ENCODE data around the gene TAGLN2. TPM values are rescaled to one million over a fixed set of nuclear protein-coding genes. Genes with fewer than 3 reads are reported as not detected.
A peak's percentile ranks its signal among the peaks of the same experiment; 100 is the strongest.

Gene TAGLN2
- total and polyA plus RNA-seq, 4 donors: 75.1 to 101 (median 89.2) TPM

- Histone ChIP-seq H3K9me3 (ENCODE audit: control insufficient read depth, insufficient read depth, low read length) (no peaks in the 10 kb centered on the region), H3K4me3 (ENCODE audit: low read depth, low read length) (no peak overlapping the region), H3K4me1 (ENCODE audit: control insufficient read depth, insufficient read depth, low read length) (peaks cover 39% of the 10 kb centered on the region), H3K27ac (ENCODE audit: low read depth, low read length) (no peak overlapping the region), H3K27me3 (ENCODE audit: control insufficient read depth, insufficient read depth, low read length) (no peaks in the 10 kb centered on the region), H3K36me3 (ENCODE audit: control insufficient read depth, insufficient read depth, low read length) (peaks cover 8% of the 10 kb centered on the region)
- WGBS (ENCODE audit: insufficient coverage): 68% methylated on average over 5 of the region's 7 CpGs
- DNase-seq (ENCODE audit: low read depth in 4 of 6, low spot score in 6 of 6): no peak
These were observed 13.0 kb upstream of the TAGLN2 start for GRCh38 chr1:159938211-159938852.

- H3K4me3 ChIP-seq (ENCODE audit: low read depth, low read length): no peak overlapping the region
- 33% methylated on average over 3 of the region's 4 CpGs for WGBS (ENCODE audit: insufficient coverage)
- H3K4me1 ChIP-seq (ENCODE audit: control insufficient read depth, insufficient read depth, low read length): peaks cover 33% of the 10 kb centered on the region
- no peaks in the 10 kb centered on the region for H3K27me3 ChIP-seq (ENCODE audit: control insufficient read depth, insufficient read depth, low read length)
- no peak for DNase-seq (ENCODE audit: low read depth in 4 of 6, low spot score in 6 of 6)
- H3K36me3 ChIP-seq (ENCODE audit: control insufficient read depth, insufficient read depth, low read length): peaks cover 8% of the 10 kb centered on the region
- H3K9me3 ChIP-seq (ENCODE audit: control insufficient read depth, insufficient read depth, low read length): no peaks in the 10 kb centered on the region
- H3K27ac ChIP-seq (ENCODE audit: low read depth, low read length): no peak overlapping the region
These were observed 11.9 kb upstream of the TAGLN2 start for GRCh38 chr1:159937054-159937750.

- Histone ChIP-seq H3K27ac (ENCODE audit: low read depth, low read length) (no peak overlapping the region), H3K4me3 (ENCODE audit: low read depth, low read length) (no peak overlapping the region), H3K36me3 (ENCODE audit: control insufficient read depth, insufficient read depth, low read length) (peaks cover 12% of the 10 kb centered on the region), H3K4me1 (ENCODE audit: control insufficient read depth, insufficient read depth, low read length) (peaks cover 25% of the 10 kb centered on the region), H3K9me3 (ENCODE audit: control insufficient read depth, insufficient read depth, low read length) (no peaks in the 10 kb centered on the region), H3K27me3 (ENCODE audit: control insufficient read depth, insufficient read depth, low read length) (no peaks in the 10 kb centered on the region)
- 41% methylated on average over 15 of the region's 16 CpGs for WGBS (ENCODE audit: insufficient coverage)
- DNase-seq (ENCODE audit: low read depth in 4 of 6, low spot score in 6 of 6): peak in 2 of 6 donors; percentile 79 to 80
These were observed 11.1 kb upstream of the TAGLN2 start for GRCh38 chr1:159936273-159936904.

- Histone ChIP-seq H3K9me3 (ENCODE audit: control insufficient read depth, insufficient read depth, low read length) (no peaks in the 10 kb centered on the region), H3K27me3 (ENCODE audit: control insufficient read depth, insufficient read depth, low read length) (no peaks in the 10 kb centered on the region), H3K36me3 (ENCODE audit: control insufficient read depth, insufficient read depth, low read length) (peaks cover 17% of the 10 kb centered on the region), H3K4me1 (ENCODE audit: control insufficient read depth, insufficient read depth, low read length) (peaks cover 21% of the 10 kb centered on the region), H3K4me3 (ENCODE audit: low read depth, low read length) (no peak overlapping the region), H3K27ac (ENCODE audit: low read depth, low read length) (no peak overlapping the region)
- WGBS (ENCODE audit: insufficient coverage): 75% methylated on average over 4 of the region's 4 CpGs
- DNase-seq (ENCODE audit: low read depth in 4 of 6, low spot score in 6 of 6): no peak
These were observed 10.5 kb upstream of the TAGLN2 start for GRCh38 chr1:159935719-159936272.

- H3K27ac ChIP-seq (ENCODE audit: low read depth, low read length): no peak overlapping the region
- H3K36me3 ChIP-seq (ENCODE audit: control insufficient read depth, insufficient read depth, low read length): peaks cover 21% of the 10 kb centered on the region
- H3K9me3 ChIP-seq (ENCODE audit: control insufficient read depth, insufficient read depth, low read length): no peaks in the 10 kb centered on the region
- no peak overlapping the region for H3K4me3 ChIP-seq (ENCODE audit: low read depth, low read length)
- DNase-seq (ENCODE audit: low read depth in 4 of 6, low spot score in 6 of 6): no peak
- H3K27me3 ChIP-seq (ENCODE audit: control insufficient read depth, insufficient read depth, low read length): no peaks in the 10 kb centered on the region
- H3K4me1 ChIP-seq (ENCODE audit: control insufficient read depth, insufficient read depth, low read length): peaks cover 21% of the 10 kb centered on the region
- WGBS (ENCODE audit: insufficient coverage): 90% methylated on average over 7 of the region's 11 CpGs
These were observed 10.0 kb upstream of the TAGLN2 start for GRCh38 chr1:159935305-159935704.

GRCh38 chr1:159934136-159935039, 9.1 kb upstream of the TAGLN2 start:
- Histone ChIP-seq H3K4me1 (ENCODE audit: control insufficient read depth, insufficient read depth, low read length) (peaks cover 21% of the 10 kb centered on the region), H3K27me3 (ENCODE audit: control insufficient read depth, insufficient read depth, low read length) (no peaks in the 10 kb centered on the region), H3K9me3 (ENCODE audit: control insufficient read depth, insufficient read depth, low read length) (no peaks in the 10 kb centered on the region), H3K36me3 (ENCODE audit: control insufficient read depth, insufficient read depth, low read length) (peaks cover 31% of the 10 kb centered on the region), H3K4me3 (ENCODE audit: low read depth, low read length) (no peak overlapping the region), H3K27ac (ENCODE audit: low read depth, low read length) (no peak overlapping the region)
- DNase-seq (ENCODE audit: low read depth in 4 of 6, low spot score in 6 of 6): no peak
- WGBS (ENCODE audit: insufficient coverage): 91% methylated on average over 7 of the region's 14 CpGs

- no peak overlapping the region for H3K27ac ChIP-seq (ENCODE audit: low read depth, low read length)
- no peak overlapping the region for H3K4me3 ChIP-seq (ENCODE audit: low read depth, low read length)
- 86% methylated on average over 4 of the region's 4 CpGs for WGBS (ENCODE audit: insufficient coverage)
- H3K9me3 ChIP-seq (ENCODE audit: control insufficient read depth, insufficient read depth, low read length): no peaks in the 10 kb centered on the region
- peaks cover 21% of the 10 kb centered on the region for H3K4me1 ChIP-seq (ENCODE audit: control insufficient read depth, insufficient read depth, low read length)
- no peaks in the 10 kb centered on the region for H3K27me3 ChIP-seq (ENCODE audit: control insufficient read depth, insufficient read depth, low read length)
- peaks cover 41% of the 10 kb centered on the region for H3K36me3 ChIP-seq (ENCODE audit: control insufficient read depth, insufficient read depth, low read length)
- DNase-seq (ENCODE audit: low read depth in 4 of 6, low spot score in 6 of 6): no peak
These were observed 8.0 kb upstream of the TAGLN2 start for GRCh38 chr1:159933347-159933746.

- Histone ChIP-seq H3K36me3 (ENCODE audit: control insufficient read depth, insufficient read depth, low read length) (peaks cover 47% of the 10 kb centered on the region), H3K4me3 (ENCODE audit: low read depth, low read length) (no peak overlapping the region), H3K27me3 (ENCODE audit: control insufficient read depth, insufficient read depth, low read length) (peaks cover under 1% of the 10 kb centered on the region), H3K4me1 (ENCODE audit: control insufficient read depth, insufficient read depth, low read length) (peaks cover 19% of the 10 kb centered on the region), H3K9me3 (ENCODE audit: control insufficient read depth, insufficient read depth, low read length) (no peaks in the 10 kb centered on the region), H3K27ac (ENCODE audit: low read depth, low read length) (no peak overlapping the region)
- no peak for DNase-seq (ENCODE audit: low read depth in 4 of 6, low spot score in 6 of 6)
- 75% methylated on average over 14 of the region's 16 CpGs for WGBS (ENCODE audit: insufficient coverage)
These were observed 7.3 kb upstream of the TAGLN2 start for GRCh38 chr1:159932296-159933285.
